ENCODE results near the gene SNAP25. TPM values are rescaled to one million over a fixed set of nuclear protein-coding genes. Genes with fewer than 3 reads are reported as not detected.

SNAP25 gene
- total RNA-seq, 1 experiment from 2014 or later = not detected

- H3K27me3 ChIP-seq (ENCODE audit: insufficient read depth, low read depth) = no peaks in the 10 kb centered on the region
- intact Hi-C loops (cut with micrococcal nuclease; ENCODE audit: unreplicated experiment) = no loop called here
- no peaks in the 10 kb centered on the region for H3K36me3 ChIP-seq (ENCODE audit: low read depth)
- peaks cover 15% of the 10 kb centered on the region for H3K4me1 ChIP-seq (replicated peaks; ENCODE audit: insufficient read depth)
- no TSS peak for BruUV-seq (replicated peaks)
- POLR2A ChIA-PET (ENCODE audit: unreplicated experiment) = no interaction called here
- no peak overlapping the region for H3K4me3 ChIP-seq
- H2AFZ ChIP-seq = no peak overlapping the region
- no peak for DNase-seq
- CTCF ChIA-PET = no interaction called here
- H4K20me1 ChIP-seq (ENCODE audit: insufficient read depth) = no peaks in the 10 kb centered on the region
- H3K9me3 ChIP-seq (ENCODE audit: insufficient read depth, low read depth) = peaks cover 6% of the 10 kb centered on the region; the same call in 1 of the 2 replicates
- H3K79me2 ChIP-seq (ENCODE audit: low read depth) = no peaks in the 10 kb centered on the region
- H3K4me2 ChIP-seq = no peak overlapping the region
- no peaks in the 10 kb centered on the region for H3K9me2 ChIP-seq (ENCODE audit: insufficient read depth)
- TF ChIP-seq, protein P1, sequence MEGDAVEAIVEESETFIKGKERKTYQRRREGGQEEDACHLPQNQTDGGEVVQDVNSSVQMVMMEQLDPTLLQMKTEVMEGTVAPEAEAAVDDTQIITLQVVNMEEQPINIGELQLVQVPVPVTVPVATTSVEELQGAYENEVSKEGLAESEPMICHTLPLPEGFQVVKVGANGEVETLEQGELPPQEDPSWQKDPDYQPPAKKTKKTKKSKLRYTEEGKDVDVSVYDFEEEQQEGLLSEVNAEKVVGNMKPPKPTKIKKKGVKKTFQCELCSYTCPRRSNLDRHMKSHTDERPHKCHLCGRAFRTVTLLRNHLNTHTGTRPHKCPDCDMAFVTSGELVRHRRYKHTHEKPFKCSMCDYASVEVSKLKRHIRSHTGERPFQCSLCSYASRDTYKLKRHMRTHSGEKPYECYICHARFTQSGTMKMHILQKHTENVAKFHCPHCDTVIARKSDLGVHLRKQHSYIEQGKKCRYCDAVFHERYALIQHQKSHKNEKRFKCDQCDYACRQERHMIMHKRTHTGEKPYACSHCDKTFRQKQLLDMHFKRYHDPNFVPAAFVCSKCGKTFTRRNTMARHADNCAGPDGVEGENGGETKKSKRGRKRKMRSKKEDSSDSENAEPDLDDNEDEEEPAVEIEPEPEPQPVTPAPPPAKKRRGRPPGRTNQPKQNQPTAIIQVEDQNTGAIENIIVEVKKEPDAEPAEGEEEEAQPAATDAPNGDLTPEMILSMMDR (conservative IDR thresholded peaks at IDR 0.05) = no peak
- no peak for TF ChIP-seq EZH2 (IDR thresholded peaks at IDR 0.05; ENCODE audit: low read depth)
- H3K27ac ChIP-seq = no peak overlapping the region
- H3F3A ChIP-seq (ENCODE audit: insufficient read depth, low read depth) = peaks cover 6% of the 10 kb centered on the region; the same call in 1 of the 2 replicates
Measured at GRCh38 chr20:10313701-10314100, 95.1 kb downstream of the SNAP25 start.

DNA sequence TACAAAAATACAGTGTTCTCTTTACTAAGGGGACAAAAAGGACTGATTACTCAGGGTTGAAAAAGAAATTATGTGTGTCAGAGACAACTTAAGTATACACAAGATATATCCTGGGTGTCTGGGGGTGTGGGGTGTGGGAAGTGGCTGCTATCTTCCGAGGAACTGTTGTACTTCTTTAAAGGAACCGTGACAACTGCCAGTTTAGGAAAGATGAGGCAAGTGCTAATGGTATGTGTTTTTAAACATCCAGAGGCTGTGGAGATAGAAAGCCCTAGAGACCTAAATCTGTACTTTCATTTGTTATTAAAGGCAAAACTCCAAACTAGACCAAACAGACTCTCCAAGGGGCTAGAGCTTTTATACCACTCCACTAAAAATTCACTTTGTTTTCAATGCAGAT is 95.6 kb downstream of the SNAP25 start:
- peaks cover 1% of the 10 kb centered on the region; the same call in 1 of the 2 replicates for H3F3A ChIP-seq (ENCODE audit: insufficient read depth, low read depth)
- no TSS peak for BruUV-seq (replicated peaks)
- H3K27me3 ChIP-seq (ENCODE audit: insufficient read depth, low read depth) = no peaks in the 10 kb centered on the region
- no peaks in the 10 kb centered on the region for H3K36me3 ChIP-seq (ENCODE audit: low read depth)
- no peak overlapping the region for H2AFZ ChIP-seq
- H4K20me1 ChIP-seq (ENCODE audit: insufficient read depth) = no peaks in the 10 kb centered on the region
- intact Hi-C loops (cut with micrococcal nuclease; ENCODE audit: unreplicated experiment) = no loop called here
- H3K9me2 ChIP-seq (ENCODE audit: insufficient read depth) = no peaks in the 10 kb centered on the region
- no peak for DNase-seq
- H3K9me3 ChIP-seq (ENCODE audit: insufficient read depth, low read depth) = peaks cover 6% of the 10 kb centered on the region; the same call in 1 of the 2 replicates
- TF ChIP-seq, protein P1 (conservative IDR thresholded peaks at IDR 0.05) = no peak
- TF ChIP-seq EZH2 (IDR thresholded peaks at IDR 0.05; ENCODE audit: low read depth) = no peak
- H3K4me1 ChIP-seq (replicated peaks; ENCODE audit: insufficient read depth) = peaks cover 10% of the 10 kb centered on the region
- no peaks in the 10 kb centered on the region for H3K79me2 ChIP-seq (ENCODE audit: low read depth)
- no peak overlapping the region for H3K4me3 ChIP-seq
- H3K27ac ChIP-seq = no peak overlapping the region
- ChIA-PET POLR2A (ENCODE audit: unreplicated experiment) (no interaction called here), CTCF (no interaction called here)
- no peak overlapping the region for H3K4me2 ChIP-seq

- TF ChIP-seq EZH2 (IDR thresholded peaks at IDR 0.05; ENCODE audit: low read depth) = no peak
- TF ChIP-seq, protein P1 (conservative IDR thresholded peaks at IDR 0.05) = no peak
- no peaks in the 10 kb centered on the region for H3K9me2 ChIP-seq (ENCODE audit: insufficient read depth)
- peaks cover under 1% of the 10 kb centered on the region; the same call in 1 of the 2 replicates for H3K4me1 ChIP-seq (replicated peaks; ENCODE audit: insufficient read depth)
- peaks cover 6% of the 10 kb centered on the region; the same call in 1 of the 2 replicates for H3K9me3 ChIP-seq (ENCODE audit: insufficient read depth, low read depth)
- no peaks in the 10 kb centered on the region for H3K79me2 ChIP-seq (ENCODE audit: low read depth)
- no peaks in the 10 kb centered on the region for H3K27me3 ChIP-seq (ENCODE audit: insufficient read depth, low read depth)
- no peak overlapping the region for H2AFZ ChIP-seq
- no peaks in the 10 kb centered on the region for H4K20me1 ChIP-seq (ENCODE audit: insufficient read depth)
- no peaks in the 10 kb centered on the region for H3K36me3 ChIP-seq (ENCODE audit: low read depth)
- no peak overlapping the region for H3K4me3 ChIP-seq
- ChIA-PET CTCF (no interaction called here), POLR2A (ENCODE audit: unreplicated experiment) (no interaction called here)
- BruUV-seq (replicated peaks) = no TSS peak
- intact Hi-C loops (cut with micrococcal nuclease; ENCODE audit: unreplicated experiment) = loop anchor here (5.0 kb wide), 2 partner anchors 112 to 222 kb away; no protein-coding TSS in a partner anchor
- no peaks in the 10 kb centered on the region for H3F3A ChIP-seq (ENCODE audit: insufficient read depth, low read depth)
- no peak overlapping the region for H3K4me2 ChIP-seq
- no peak for DNase-seq
- no peak overlapping the region for H3K27ac ChIP-seq
Measured at GRCh38 chr20:10315138-10315537, 96.5 kb downstream of the SNAP25 start.

Measured in PC-9 (cell line).